Measurements from ENCODE around the gene NDE1. TPM values are rescaled to one million over a fixed set of nuclear protein-coding genes. Genes with fewer than 3 reads are reported as not detected.

The NDE1 gene
- total RNA-seq, 1 donor from 2014 or later: 31.4 TPM

GRCh38 chr16:15635926-15636325 lies 14.1 kb upstream of the NDE1 start:
- Histone ChIP-seq H3K27me3 (ENCODE audit: insufficient read depth, low read length) (no peaks in the 10 kb centered on the region), H3K4me2 (ENCODE audit: low read length) (no peak overlapping the region), H3K4me3 (ENCODE audit: insufficient read depth, low read depth, low read length) (no peak overlapping the region), H3K36me3 (ENCODE audit: insufficient read depth, low read length) (peaks cover 55% of the 10 kb centered on the region), H3K27ac (ENCODE audit: low read depth, low read length) (no peak overlapping the region), H2AFZ (ENCODE audit: low read depth, low read length) (no peak overlapping the region), H3K9me3 (ENCODE audit: insufficient read depth, low read depth, low read length) (no peaks in the 10 kb centered on the region), H3K4me1 (ENCODE audit: insufficient read depth, low read length) (no peaks in the 10 kb centered on the region), H4K20me1 (ENCODE audit: insufficient read depth, low read length) (peaks cover 3% of the 10 kb centered on the region), H3K79me2 (ENCODE audit: insufficient read depth, low read length) (peaks cover 18% of the 10 kb centered on the region), H3K9ac (ENCODE audit: low read length) (no peak overlapping the region)
- no peak overlapping the region for H3K4me3 Mint-ChIP-seq (ENCODE audit: unreplicated experiment)
- no peak for FAIRE-seq
- no peaks in the 10 kb centered on the region for H3K4me1 Mint-ChIP-seq (ENCODE audit: low read depth, unreplicated experiment)
- no peak overlapping the region for H3K27ac Mint-ChIP-seq (ENCODE audit: unreplicated experiment)
- no peak for TF ChIP-seq CTCF (IDR thresholded peaks at IDR 0.05; ENCODE audit: insufficient read depth, low read depth, low read length)
- no peaks in the 10 kb centered on the region for H3K9me3 Mint-ChIP-seq (ENCODE audit: unreplicated experiment)
- peaks cover 11% of the 10 kb centered on the region for H3K36me3 Mint-ChIP-seq (ENCODE audit: low read depth, unreplicated experiment)
- DNase-seq (ENCODE audit: low read depth): no peak
- H3K27me3 Mint-ChIP-seq (ENCODE audit: low read depth, unreplicated experiment): no peaks in the 10 kb centered on the region

- Mint-ChIP-seq H3K27me3 (ENCODE audit: low read depth, unreplicated experiment) (no peaks in the 10 kb centered on the region), H3K9me3 (ENCODE audit: unreplicated experiment) (no peaks in the 10 kb centered on the region), H3K36me3 (ENCODE audit: low read depth, unreplicated experiment) (peaks cover 9% of the 10 kb centered on the region), H3K27ac (ENCODE audit: unreplicated experiment) (no peak overlapping the region), H3K4me3 (ENCODE audit: unreplicated experiment) (no peak overlapping the region), H3K4me1 (ENCODE audit: low read depth, unreplicated experiment) (no peaks in the 10 kb centered on the region)
- Histone ChIP-seq H3K9ac (ENCODE audit: low read length) (no peak overlapping the region), H3K27me3 (ENCODE audit: insufficient read depth, low read length) (no peaks in the 10 kb centered on the region), H2AFZ (ENCODE audit: low read depth, low read length) (no peak overlapping the region), H3K4me2 (ENCODE audit: low read length) (no peak overlapping the region), H3K9me3 (ENCODE audit: insufficient read depth, low read depth, low read length) (no peaks in the 10 kb centered on the region), H3K4me3 (ENCODE audit: insufficient read depth, low read depth, low read length) (no peak overlapping the region), H3K27ac (ENCODE audit: low read depth, low read length) (no peak overlapping the region), H3K36me3 (ENCODE audit: insufficient read depth, low read length) (peaks cover 55% of the 10 kb centered on the region), H4K20me1 (ENCODE audit: insufficient read depth, low read length) (peaks cover 3% of the 10 kb centered on the region), H3K4me1 (ENCODE audit: insufficient read depth, low read length) (no peaks in the 10 kb centered on the region), H3K79me2 (ENCODE audit: insufficient read depth, low read length) (peaks cover 23% of the 10 kb centered on the region)
- TF ChIP-seq CTCF (IDR thresholded peaks at IDR 0.05; ENCODE audit: insufficient read depth, low read depth, low read length): no peak
- no peak for TF ChIP-seq EZH2 (IDR thresholded peaks at IDR 0.05; ENCODE audit: insufficient read depth, low read length)
- DNase-seq (ENCODE audit: low read depth) (no peak), FAIRE-seq (no peak)
Observed at GRCh38 chr16:15636392-15636873, 13.6 kb upstream of the NDE1 start.

GRCh38 chr16:15639061-15639568 lies 10.9 kb upstream of the NDE1 start:
- FAIRE-seq (no peak), DNase-seq (ENCODE audit: low read depth) (no peak)
- Histone ChIP-seq H3K4me1 (ENCODE audit: insufficient read depth, low read length) (peaks cover 13% of the 10 kb centered on the region), H3K9me3 (ENCODE audit: insufficient read depth, low read depth, low read length) (no peaks in the 10 kb centered on the region), H3K27ac (ENCODE audit: low read depth, low read length) (no peak overlapping the region), H2AFZ (ENCODE audit: low read depth, low read length) (no peak overlapping the region), H3K4me3 (ENCODE audit: insufficient read depth, low read depth, low read length) (no peak overlapping the region), H3K27me3 (ENCODE audit: insufficient read depth, low read length) (no peaks in the 10 kb centered on the region), H4K20me1 (ENCODE audit: insufficient read depth, low read length) (peaks cover 3% of the 10 kb centered on the region), H3K36me3 (ENCODE audit: insufficient read depth, low read length) (peaks cover 38% of the 10 kb centered on the region), H3K9ac (ENCODE audit: low read length) (no peak overlapping the region), H3K79me2 (ENCODE audit: insufficient read depth, low read length) (peaks cover 36% of the 10 kb centered on the region), H3K4me2 (ENCODE audit: low read length) (no peak overlapping the region)
- Mint-ChIP-seq H3K36me3 (ENCODE audit: low read depth, unreplicated experiment) (no peaks in the 10 kb centered on the region), H3K27me3 (ENCODE audit: low read depth, unreplicated experiment) (no peaks in the 10 kb centered on the region), H3K4me1 (ENCODE audit: low read depth, unreplicated experiment) (peaks cover under 1% of the 10 kb centered on the region), H3K4me3 (ENCODE audit: unreplicated experiment) (no peak overlapping the region), H3K9me3 (ENCODE audit: unreplicated experiment) (no peaks in the 10 kb centered on the region), H3K27ac (ENCODE audit: unreplicated experiment) (no peak overlapping the region)
- no peak for TF ChIP-seq EZH2 (IDR thresholded peaks at IDR 0.05; ENCODE audit: insufficient read depth, low read length)
- no peak for TF ChIP-seq CTCF (IDR thresholded peaks at IDR 0.05; ENCODE audit: insufficient read depth, low read depth, low read length)
